ENCODE data around the gene ALPL.

Gene ALPL

GRCh38 chr1:21577324-21577723 is 68.1 kb downstream of the ALPL start:
- no peak for FAIRE-seq
- DNase-seq (ENCODE audit: insufficient read length, low spot score) = no peak
- no peak for TF ChIP-seq PAX5 (IDR thresholded peaks at IDR 0.05; ENCODE audit: insufficient read depth, low read length, severe bottlenecking)

- TF ChIP-seq PAX5 (IDR thresholded peaks at IDR 0.05; ENCODE audit: insufficient read depth, low read length, severe bottlenecking) = no peak
- TF ChIP-seq SPI1 (IDR thresholded peaks at IDR 0.05; ENCODE audit: low read depth, low read length) = no peak
- no peak for TF ChIP-seq POLR2AphosphoS5 (IDR thresholded peaks at IDR 0.05; ENCODE audit: low read depth, low read length)
- TF ChIP-seq POLR2A (IDR thresholded peaks at IDR 0.05; ENCODE audit: low read depth, low read length) = no peak
- TF ChIP-seq POU2F2 (IDR thresholded peaks at IDR 0.05; ENCODE audit: low read depth, low read length) = no peak
- no peak for TF ChIP-seq TAF1 (IDR thresholded peaks at IDR 0.05; ENCODE audit: low read depth, low read length)
- no peak for FAIRE-seq
- DNase-seq (ENCODE audit: insufficient read length, low spot score) = no peak
Observed at GRCh38 chr1:21577933-21578332, 68.7 kb downstream of the ALPL start.

DNA sequence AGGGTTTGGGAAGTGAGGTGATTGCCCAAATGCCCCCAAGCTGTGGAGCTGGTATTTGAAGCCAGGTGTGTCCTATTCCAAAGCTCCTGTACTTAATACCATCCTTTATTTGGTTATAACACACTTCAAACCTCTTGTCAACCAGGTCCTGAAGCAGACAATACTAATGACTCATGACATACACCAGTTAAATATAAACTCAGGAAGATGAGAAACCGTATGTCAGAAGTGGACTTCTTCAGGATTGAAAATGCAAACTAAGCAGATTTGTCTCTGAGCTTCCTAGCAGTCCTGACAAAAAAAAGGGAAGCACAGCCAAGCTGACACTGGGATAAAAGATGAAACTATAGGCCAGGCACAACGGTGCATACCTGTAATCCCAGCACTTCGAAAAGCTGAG is 70.6 kb downstream of the ALPL start:
- DNase-seq (ENCODE audit: insufficient read length, low spot score) (no peak), FAIRE-seq (no peak)
- TF ChIP-seq POLR2A (IDR thresholded peaks at IDR 0.05; ENCODE audit: low read depth, low read length) (no peak), POLR2AphosphoS5 (IDR thresholded peaks at IDR 0.05; ENCODE audit: low read depth, low read length) (no peak), TAF1 (IDR thresholded peaks at IDR 0.05; ENCODE audit: low read depth, low read length) (no peak), PAX5 (IDR thresholded peaks at IDR 0.05; ENCODE audit: insufficient read depth, low read length, severe bottlenecking) (no peak), POU2F2 (IDR thresholded peaks at IDR 0.05; ENCODE audit: low read depth, low read length) (no peak), SPI1 (IDR thresholded peaks at IDR 0.05; ENCODE audit: low read depth, low read length) (no peak)

GRCh38 chr1:21584096-21584495 is 74.9 kb downstream of the ALPL start:
- FAIRE-seq = no peak
- TF ChIP-seq TAF1 (IDR thresholded peaks at IDR 0.05; ENCODE audit: low read depth, low read length) (no peak), PAX5 (IDR thresholded peaks at IDR 0.05; ENCODE audit: insufficient read depth, low read length, severe bottlenecking) (no peak), POU2F2 (IDR thresholded peaks at IDR 0.05; ENCODE audit: low read depth, low read length) (no peak), SPI1 (IDR thresholded peaks at IDR 0.05; ENCODE audit: low read depth, low read length) (no peak), POLR2A (IDR thresholded peaks at IDR 0.05; ENCODE audit: low read depth, low read length) (no peak), POLR2AphosphoS5 (IDR thresholded peaks at IDR 0.05; ENCODE audit: low read depth, low read length) (no peak)
- no peak for DNase-seq (ENCODE audit: insufficient read length, low spot score)

- no peak for DNase-seq (ENCODE audit: insufficient read length, low spot score)
- FAIRE-seq = no peak
- TF ChIP-seq POLR2A (IDR thresholded peaks at IDR 0.05; ENCODE audit: low read depth, low read length) = no peak
- TF ChIP-seq POLR2AphosphoS5 (IDR thresholded peaks at IDR 0.05; ENCODE audit: low read depth, low read length) = no peak
- no peak for TF ChIP-seq SPI1 (IDR thresholded peaks at IDR 0.05; ENCODE audit: low read depth, low read length)
- no peak for TF ChIP-seq TAF1 (IDR thresholded peaks at IDR 0.05; ENCODE audit: low read depth, low read length)
- TF ChIP-seq POU2F2 (IDR thresholded peaks at IDR 0.05; ENCODE audit: low read depth, low read length) = no peak
- no peak for TF ChIP-seq PAX5 (IDR thresholded peaks at IDR 0.05; ENCODE audit: insufficient read depth, low read length, severe bottlenecking)
Observed at GRCh38 chr1:21585037-21585436, 75.8 kb downstream of the ALPL start.

- TF ChIP-seq POLR2A (IDR thresholded peaks at IDR 0.05; ENCODE audit: low read depth, low read length) (no peak), POLR2AphosphoS5 (IDR thresholded peaks at IDR 0.05; ENCODE audit: low read depth, low read length) (no peak), SPI1 (IDR thresholded peaks at IDR 0.05; ENCODE audit: low read depth, low read length) (no peak), POU2F2 (IDR thresholded peaks at IDR 0.05; ENCODE audit: low read depth, low read length) (no peak), PAX5 (IDR thresholded peaks at IDR 0.05; ENCODE audit: insufficient read depth, low read length, severe bottlenecking) (no peak), TAF1 (IDR thresholded peaks at IDR 0.05; ENCODE audit: low read depth, low read length) (no peak)
- FAIRE-seq (no peak), DNase-seq (ENCODE audit: insufficient read length, low spot score) (no peak)
Observed at GRCh38 chr1:21586222-21586621, 77.0 kb downstream of the ALPL start.

- TF ChIP-seq POU2F2 (IDR thresholded peaks at IDR 0.05; ENCODE audit: low read depth, low read length) = no peak
- TF ChIP-seq TAF1 (IDR thresholded peaks at IDR 0.05; ENCODE audit: low read depth, low read length) = no peak
- no peak for TF ChIP-seq POLR2A (IDR thresholded peaks at IDR 0.05; ENCODE audit: low read depth, low read length)
- no peak for TF ChIP-seq POLR2AphosphoS5 (IDR thresholded peaks at IDR 0.05; ENCODE audit: low read depth, low read length)
- no peak for TF ChIP-seq SPI1 (IDR thresholded peaks at IDR 0.05; ENCODE audit: low read depth, low read length)
- DNase-seq (ENCODE audit: insufficient read length, low spot score) (no peak), FAIRE-seq (no peak)
Observed at GRCh38 chr1:21586846-21587601, 77.8 kb downstream of the ALPL start.

DNA sequence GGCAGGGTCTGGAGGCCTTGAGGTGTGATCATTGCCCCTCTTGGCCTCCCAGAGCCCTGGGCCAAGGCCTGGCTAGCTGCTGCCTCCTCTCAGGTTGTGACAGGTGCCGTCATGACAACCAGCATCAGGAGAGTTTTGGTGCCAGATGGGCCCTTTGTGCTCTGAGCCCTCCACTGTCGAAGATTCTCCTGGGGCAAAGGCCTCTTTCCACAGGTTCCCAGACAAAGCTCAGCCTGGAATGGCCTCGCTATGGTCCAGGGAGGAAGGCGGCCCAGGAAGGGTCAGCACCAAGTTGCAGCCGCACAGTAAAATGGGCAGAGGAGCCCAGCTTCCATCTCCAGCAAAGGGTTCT is 78.4 kb downstream of the ALPL start:
- DNase-seq (ENCODE audit: insufficient read length, low spot score) (no peak), FAIRE-seq (no peak)
- no peak for TF ChIP-seq PAX5 (IDR thresholded peaks at IDR 0.05; ENCODE audit: insufficient read depth, low read length, severe bottlenecking)
- TF ChIP-seq POLR2AphosphoS5 (IDR thresholded peaks at IDR 0.05; ENCODE audit: low read depth, low read length) = no peak
- no peak for TF ChIP-seq SPI1 (IDR thresholded peaks at IDR 0.05; ENCODE audit: low read depth, low read length)
- TF ChIP-seq POU2F2 (IDR thresholded peaks at IDR 0.05; ENCODE audit: low read depth, low read length) = no peak
- no peak for TF ChIP-seq TAF1 (IDR thresholded peaks at IDR 0.05; ENCODE audit: low read depth, low read length)
- TF ChIP-seq POLR2A (IDR thresholded peaks at IDR 0.05; ENCODE audit: low read depth, low read length) = no peak

- FAIRE-seq (no peak), DNase-seq (ENCODE audit: insufficient read length, low spot score) (no peak)
- no peak for TF ChIP-seq POU2F2 (IDR thresholded peaks at IDR 0.05; ENCODE audit: low read depth, low read length)
- TF ChIP-seq PAX5 (IDR thresholded peaks at IDR 0.05; ENCODE audit: insufficient read depth, low read length, severe bottlenecking) = no peak
- no peak for TF ChIP-seq POLR2A (IDR thresholded peaks at IDR 0.05; ENCODE audit: low read depth, low read length)
- no peak for TF ChIP-seq POLR2AphosphoS5 (IDR thresholded peaks at IDR 0.05; ENCODE audit: low read depth, low read length)
- TF ChIP-seq TAF1 (IDR thresholded peaks at IDR 0.05; ENCODE audit: low read depth, low read length) = no peak
Observed at GRCh38 chr1:21589618-21590017, 80.4 kb downstream of the ALPL start.
